GM21390 (cell line): ENCODE measurements around the gene RPS21.

Source experiments
- ATAC-seq: cut with Tn5 transposase; IDR thresholded peaks from one replicate; pipeline ENCODE4 v1.9.1; 2021; ENCODE audit not compliant: unreplicated experiment

RPS21 gene

DNA sequence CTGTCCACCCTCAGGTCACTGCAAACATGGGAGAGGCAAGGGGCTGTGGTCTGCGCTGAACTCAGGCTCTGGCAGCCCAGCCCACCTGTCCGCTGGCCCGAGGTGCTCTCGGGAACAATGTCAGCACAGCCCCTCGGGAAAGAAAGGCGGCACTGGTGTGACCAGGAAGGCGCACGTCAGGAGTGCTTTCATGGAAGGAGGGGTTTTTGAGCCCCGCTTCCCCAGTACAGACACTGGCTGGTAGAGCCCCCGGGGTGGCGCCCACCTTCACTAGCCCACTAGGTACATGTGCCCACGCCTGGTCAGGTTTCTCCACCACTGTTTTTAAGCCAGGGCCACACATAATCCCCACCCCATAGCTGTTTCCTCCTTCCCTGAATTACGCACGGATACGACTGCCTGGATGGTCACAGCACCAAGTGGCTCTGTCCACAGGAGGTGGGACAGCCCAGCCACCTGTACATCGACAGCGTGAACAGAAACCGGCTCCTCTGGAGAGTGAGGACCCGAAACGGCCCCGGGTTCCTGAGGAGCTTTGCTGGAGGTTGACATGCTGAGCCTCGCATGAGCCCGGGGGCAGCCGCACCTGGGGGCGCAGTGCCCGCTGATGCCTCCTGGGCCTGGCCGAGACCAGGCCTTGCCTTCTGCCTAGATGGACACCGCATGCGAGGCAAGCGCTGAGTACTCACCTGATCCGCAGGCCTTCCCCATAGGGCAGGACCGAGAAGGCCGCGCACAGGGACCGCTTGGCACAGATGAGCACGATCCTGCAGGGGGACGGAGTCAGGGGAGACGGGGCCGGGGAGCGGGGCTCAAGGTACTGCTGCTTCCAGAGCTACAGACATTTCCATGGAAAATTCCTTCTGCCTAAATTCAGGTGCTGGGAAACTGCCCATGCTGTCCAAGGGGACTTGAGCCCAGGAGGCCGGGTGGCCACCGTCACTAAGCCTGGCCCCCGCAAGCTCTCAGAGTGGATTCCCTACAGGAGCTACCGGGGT, 7.6 kb downstream of the RPS21 start:
- ATAC-seq: no peak

DNA sequence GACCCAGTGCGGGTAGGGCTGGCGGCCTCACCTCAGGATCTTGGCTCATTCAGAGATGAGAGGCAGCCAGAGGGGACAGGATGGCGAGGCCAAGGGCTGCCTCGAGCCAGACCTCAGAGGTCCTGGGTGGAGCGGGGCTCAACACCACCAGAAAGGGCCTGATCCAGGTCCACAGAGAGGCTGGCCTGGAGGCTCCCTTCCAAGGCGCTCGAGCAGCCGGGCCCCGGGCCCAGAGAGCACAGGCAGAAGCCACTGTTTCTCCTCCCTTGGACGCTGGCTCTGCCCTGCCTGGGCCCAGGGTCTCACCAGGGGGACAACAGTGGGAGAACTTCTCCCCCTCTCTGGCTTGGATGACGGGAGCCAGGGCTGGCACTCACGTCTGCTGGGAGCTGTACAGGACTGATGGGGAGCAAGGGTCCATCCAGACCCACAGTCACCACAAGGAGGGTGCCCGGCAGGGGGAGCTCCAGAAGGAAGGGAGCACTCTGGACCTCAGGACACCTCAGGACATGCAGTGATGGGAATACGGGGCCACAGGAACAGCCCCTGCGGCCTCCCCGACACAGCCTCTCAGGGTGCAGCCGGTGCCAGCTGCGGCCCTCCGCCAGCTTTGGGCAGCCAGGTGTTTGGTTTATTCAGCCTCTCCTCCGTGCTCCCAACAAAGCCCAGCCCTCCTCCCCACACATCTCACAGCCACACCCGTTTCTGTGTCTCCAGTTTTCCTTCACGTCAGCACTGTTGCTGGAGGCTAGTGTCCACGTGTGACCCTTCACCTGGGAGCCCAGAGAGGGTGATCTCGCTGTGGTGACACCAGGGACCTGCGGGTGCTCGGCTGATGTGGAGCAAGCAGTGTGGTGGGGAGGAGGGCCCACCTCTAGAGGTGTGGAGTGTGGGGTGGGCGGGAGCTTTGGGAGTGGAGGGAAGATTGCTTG, 8.7 kb downstream of the RPS21 start:
- ATAC-seq: no peak

DNA sequence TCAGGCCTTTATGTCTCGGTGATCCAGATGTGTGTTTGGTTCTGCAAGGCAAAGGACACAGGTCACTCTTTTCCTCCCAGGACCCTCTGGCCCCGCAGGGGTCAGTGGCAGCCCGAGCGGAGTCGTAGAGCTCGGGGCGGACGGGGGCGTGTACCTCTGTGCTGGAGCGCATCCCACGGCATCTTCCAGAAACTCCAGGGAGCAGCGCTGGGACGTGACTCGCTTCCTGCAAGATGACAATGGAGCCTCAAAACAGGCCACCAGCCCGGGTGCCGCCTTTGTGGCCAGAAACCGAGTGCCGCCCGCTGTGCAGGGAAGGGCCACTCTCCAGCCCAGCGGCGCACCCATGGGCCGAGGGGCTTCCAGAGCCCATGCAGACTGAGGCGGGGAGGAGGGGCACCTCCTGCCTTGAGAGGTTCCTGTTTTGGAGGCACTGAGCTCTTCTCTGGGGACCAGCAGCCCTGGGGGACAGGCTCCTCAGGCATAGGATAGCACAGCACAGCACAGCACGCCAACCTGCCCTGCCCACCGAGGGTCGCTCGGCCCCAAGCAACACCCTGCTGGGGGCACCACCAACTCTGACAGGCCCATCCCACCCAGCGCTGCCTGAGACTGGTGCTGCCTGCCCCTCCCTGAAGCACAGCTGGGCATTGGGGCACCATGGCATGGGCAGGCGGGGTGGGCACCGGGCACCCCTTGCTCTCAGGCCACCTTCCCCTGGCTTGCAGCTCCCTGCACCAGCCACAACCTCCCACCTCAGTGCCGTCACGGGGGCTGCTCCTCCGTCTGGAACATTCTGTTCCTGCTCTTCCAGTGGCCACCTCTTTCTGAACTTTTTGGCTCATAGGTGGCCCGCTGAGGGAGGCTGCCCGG, 9.7 kb downstream of the RPS21 start:
- no peak for ATAC-seq

DNA sequence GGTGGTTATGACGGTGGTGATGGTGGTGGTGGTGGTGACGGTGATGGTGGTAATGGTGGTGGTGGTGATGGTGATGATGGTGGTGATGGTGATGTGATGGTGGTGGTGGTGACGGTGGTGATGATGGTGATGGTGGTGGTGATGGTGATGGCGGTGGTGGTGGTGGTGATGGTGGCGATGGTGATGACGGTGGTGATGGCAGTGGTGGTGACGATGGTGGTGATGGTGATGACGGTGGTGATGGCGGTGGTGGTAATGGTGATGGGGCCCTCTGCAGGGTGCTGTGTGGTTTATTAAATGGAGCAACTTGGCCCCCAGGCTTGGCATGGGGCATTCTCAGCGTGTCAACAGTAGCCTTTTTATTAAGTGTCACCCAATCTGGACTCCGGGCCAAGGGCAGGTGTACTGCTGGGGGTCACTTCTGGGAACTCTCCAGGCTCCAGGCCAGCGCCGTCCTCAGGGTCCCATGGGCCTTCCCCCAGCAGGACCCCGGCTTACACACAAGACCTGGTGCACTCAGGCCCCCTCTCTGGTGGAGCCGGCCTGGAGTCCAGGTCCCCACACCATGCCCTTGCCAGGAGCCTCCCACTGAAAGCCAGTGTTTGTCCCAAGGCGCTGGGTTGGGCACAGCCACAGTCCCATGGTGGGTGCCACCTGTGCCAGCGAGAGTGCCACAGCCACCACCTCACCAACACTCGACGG, 11.4 kb downstream of the RPS21 start:
- ATAC-seq: no peak

DNA sequence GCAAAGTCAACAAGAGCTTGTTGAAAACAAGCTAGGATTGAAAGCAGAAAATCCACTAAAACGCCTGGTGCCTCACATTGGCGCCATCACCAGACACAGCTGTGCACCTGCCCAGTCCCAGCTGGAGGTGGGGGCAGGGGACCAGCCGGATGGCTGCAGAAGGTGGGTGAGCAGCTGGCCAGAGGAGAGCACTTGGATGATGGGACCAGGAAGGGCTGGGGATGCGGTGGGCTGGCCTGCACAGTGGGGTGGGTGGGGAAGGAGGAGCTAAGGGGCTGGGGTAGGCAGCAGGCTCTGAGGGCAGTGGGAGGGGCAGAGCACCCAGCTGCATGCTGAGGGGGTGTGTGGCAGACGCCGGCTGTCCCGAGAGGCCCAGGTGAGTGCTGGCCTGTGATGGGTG, 13.1 kb downstream of the RPS21 start:
- no peak for ATAC-seq

DNA sequence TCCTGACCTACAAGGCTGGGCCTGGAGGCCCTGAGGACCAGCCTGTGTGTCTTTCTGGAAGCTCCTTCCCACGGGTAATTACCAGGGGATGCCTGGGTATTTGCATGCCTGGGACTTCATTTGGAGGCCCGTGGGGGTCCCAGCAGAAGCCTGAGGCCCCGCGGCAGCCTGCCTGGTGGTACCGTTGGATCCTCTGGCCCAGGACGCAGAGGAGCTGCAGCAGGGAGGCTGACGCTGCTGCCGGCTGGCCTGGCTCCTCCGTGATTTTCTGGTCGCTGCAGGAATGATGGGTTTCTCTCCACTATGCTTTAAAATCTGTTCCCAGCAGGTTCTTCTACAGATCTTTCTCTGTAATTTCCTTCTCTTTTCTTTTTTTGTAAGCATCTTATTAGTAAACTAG, 13.6 kb downstream of the RPS21 start:
- ATAC-seq: no peak

DNA sequence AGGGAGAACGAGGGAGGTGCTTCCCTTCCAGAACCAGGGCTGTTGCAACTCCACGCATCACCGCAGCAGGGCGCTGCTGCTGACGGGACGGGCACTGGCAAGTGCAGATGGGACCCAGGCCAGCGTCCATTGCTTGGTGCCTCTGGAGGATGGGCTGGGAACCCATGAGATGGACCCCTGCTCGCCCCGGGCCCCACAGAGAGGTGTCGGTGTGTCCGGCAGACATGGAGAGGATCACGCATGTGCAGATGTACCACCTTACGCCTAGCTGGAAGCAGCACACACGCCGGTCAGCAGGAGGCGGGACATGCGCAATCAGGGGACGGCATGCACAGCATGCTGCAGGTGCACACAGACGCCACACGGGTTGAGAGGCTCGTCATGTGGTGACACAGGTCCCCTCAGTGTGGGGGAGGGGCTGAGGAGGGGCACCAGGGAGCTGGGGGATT, 14.5 kb downstream of the RPS21 start:
- no peak for ATAC-seq

DNA sequence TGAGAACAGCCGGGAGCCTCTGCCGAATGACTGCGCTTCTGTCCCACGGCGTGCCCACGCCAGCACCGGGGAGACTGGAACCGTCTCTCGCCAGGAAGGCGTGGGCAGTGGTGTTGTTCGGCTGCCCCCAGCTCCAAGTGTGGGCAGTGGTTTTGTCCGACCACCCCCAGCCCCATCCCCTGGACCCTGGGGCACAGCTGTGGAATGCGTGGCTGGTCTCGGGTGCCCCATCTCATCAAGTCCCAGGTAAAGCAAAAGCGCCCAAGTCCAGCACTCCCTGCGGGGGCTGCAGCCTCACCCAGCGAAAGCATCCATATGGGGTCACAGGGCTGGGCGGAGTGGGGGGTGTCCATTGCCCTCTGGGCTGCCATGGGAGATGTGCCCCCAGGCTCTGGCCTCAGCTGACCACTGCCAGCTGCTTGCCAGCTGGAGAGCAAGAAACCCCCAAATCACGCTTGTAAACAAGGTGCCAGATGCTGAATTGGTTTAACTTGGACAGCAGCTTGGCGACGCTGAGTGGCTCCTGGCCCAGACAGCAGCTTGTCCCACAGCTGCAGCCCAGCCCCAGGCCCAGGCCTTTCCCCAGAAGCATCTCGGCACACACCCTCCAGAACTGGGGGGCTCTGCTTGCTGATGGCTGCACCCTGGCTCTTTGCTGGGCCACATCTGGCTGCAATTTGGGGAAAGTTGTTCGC, 15.7 kb downstream of the RPS21 start:
- no peak for ATAC-seq

DNA sequence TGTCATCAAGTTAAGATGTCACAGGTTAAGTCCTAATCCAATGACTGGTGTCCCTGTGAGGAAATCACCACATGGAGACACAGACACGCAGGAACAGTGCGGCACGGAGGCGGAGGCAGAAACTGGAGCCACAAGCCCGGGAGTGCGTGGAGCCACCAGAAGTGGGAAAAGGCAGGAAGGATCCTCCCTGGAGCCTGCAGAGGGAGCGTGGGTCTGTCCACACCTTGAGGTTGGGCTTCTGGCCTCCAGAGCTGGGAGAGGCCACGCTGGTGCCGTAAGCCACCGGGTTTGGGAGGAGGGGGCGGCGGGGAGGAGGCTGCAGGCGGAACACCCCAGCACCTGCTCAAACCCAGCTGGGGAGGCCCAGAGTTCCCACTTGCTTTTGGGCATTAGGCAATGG, 16.4 kb downstream of the RPS21 start:
- ATAC-seq: no peak

DNA sequence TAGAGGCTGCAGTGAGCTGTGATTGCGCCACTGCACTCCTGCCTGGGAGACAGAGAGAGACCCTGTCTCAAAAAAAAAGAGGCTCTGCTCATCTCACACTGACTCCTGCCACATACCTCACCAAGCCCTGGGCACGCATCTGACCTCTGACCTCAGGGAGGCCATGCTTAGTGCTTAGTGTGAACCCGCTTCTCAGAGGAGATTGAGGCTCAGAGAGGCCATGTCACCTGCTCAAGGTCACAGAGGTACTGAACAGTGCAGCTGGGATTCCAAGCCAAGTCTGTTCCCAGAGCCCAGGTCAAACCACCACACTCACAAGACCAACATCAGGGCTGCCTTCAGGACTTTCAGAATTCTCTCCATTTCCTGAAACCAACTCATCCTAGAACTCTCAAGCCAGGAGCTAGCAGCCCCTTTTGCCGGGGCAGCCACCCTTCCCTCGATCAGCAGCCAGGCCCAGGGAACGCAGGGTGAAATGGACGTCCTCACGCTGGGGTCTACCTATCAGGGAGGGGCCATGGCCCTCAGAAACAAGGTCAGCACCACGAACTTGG, 17.3 kb downstream of the RPS21 start:
- ATAC-seq: no peak

DNA sequence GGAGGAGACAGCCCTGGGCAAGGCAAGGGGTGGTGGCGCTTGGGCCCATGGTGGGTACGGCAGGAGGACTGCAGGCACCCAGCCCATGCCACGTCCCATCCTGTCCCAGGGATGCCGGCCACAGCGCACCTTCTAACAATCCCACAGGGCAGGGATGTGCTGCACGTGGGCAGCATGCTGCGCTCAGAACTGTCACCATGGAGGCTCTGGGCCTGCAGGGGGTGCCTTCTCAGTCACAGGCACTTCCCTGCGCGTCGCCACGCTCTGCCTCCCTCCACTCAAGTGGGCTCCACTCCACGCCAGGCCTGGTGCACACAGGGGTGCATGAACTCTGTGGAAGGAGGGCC, 17.8 kb downstream of the RPS21 start:
- ATAC-seq: no peak

DNA sequence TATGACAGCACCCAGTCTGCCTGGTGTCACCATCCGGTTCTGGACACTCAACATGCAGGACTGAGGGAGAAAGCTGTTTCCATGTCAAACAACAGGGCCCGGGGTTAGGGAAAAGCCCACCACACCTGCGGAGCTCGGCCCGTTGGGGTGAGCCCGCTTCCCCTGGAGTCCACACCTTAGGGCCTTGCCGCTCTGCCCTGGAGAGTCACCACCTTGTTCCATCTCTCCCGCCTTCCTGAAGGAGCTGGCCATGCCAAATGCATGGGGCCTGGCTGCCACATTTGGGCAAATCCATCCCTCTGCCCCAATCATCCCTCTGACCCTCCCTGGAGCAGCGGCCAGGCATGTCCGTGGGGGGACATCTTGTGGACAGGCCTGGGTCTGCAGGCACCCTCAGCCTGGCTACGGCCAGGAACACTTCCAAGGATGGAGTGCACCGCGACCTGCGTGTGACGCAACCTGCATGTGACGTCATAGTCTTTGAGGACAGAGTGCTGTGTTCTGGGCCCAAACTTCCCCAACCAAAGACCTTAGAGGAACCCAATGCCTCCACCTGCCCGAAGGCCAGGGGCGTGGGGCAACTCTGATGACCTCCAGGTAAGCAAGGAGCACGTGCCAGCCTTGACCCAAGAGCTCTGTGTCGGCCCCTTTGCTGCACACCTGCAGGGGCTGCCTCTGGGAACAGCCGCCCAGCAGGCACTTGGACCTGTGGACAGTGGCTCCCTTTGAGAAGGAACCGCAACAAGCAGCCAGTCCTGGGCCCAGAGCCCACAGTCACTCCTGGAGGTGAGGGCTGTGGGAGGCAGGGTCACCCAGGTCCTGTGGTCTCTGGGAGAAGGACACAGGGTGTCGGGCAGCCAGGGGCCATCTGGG, 18.4 kb downstream of the RPS21 start:
- ATAC-seq: no peak

DNA sequence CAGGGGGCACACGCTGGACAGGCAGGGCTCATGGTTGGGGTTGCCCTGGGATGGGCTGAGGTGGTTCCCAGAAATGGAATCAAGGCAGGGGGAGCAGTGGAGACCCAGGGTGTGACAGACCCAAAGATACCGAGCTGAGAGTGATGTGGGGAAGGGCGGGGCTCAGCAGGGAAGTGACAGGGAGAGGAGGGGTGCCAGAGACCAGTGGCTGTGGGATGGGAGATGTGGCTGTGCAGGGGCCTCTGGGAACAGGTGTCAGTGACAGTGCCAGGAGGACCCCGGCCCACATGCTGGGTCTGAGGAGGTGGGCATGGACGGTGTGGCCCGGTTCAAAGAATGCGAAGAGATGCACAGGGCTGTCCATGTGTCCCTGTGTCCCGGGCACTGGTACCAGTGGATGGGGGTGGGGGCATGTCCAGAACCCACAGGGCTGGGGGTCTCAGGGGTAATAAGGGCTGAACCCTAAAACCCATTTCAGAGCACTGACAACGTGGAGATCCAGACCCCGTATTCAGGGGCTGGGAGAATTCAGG, 19.1 kb downstream of the RPS21 start:
- ATAC-seq: no peak

DNA sequence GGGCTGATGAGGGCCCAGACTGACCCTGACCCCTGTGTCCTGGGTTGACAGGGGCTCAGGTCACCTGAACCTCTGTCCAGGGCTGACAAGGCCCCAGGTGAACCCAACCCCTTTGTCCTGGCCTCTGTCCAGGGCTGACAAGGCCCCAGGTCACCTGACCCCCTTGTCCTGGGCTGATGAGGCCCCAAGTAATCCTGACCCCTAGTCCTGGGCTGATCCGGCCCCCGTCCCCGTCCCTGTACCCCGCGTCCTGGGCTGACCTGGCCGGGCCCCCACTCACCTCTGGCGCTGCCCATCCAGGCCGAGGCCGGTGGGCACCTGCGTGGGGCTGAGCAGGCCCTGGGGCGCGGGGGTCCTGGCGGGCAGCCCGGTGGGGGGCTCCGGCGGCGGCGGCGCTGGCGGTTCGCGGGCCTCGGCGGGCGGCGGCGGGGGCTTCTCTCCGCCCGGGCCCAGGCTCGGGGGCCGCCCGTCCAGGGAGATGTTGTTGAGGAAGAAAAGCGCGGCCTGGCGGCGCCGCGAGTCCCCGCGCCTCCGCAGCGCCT, 19.8 kb downstream of the RPS21 start:
- ATAC-seq: no peak

DNA sequence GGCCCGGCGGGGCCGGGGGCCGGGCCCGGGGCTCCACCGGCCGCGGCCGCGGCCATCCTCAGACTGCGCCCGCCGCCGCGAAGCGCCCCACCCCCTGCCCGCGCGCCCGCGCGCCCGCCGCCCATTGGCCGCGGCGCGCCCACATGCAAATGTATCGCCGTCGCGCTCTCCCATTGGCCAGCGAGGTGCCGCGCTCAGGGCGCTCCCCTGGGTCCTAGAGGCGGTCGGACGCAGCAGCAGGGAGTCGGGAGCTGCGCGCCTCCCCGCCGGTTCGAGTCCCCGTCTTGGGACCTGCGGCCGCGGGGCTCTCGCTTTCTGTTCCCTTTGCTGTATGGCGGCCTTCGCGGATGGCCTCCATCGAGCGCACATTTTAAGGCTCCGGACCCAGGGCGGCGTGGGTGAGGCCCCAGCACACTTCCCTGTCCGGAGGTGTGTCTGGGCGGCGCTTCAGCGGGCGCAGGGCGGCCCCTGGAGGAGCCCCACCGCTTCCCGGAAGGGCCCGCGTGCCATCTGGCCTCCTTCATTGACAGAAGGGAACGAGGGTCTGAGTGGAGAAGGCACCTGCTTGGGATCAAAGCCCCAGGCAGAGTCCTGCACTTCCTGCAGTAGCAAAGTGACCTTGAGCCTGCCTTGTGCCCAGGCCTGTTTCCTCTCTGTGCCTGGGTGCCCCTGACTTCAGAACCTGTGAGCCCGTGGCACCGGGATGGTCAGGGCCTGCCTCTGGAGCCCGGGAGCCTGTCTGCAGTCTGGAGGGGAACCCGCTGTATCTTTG, 20.5 kb downstream of the RPS21 start, which contains the start of gene CABLES2:
Gene CABLES2, minus strand, starts transcription at position 65 of the 772 bp plus-strand sequence. Its CDS starts 9 bp downstream, at position 56.
- peak; percentile 79 for ATAC-seq

DNA sequence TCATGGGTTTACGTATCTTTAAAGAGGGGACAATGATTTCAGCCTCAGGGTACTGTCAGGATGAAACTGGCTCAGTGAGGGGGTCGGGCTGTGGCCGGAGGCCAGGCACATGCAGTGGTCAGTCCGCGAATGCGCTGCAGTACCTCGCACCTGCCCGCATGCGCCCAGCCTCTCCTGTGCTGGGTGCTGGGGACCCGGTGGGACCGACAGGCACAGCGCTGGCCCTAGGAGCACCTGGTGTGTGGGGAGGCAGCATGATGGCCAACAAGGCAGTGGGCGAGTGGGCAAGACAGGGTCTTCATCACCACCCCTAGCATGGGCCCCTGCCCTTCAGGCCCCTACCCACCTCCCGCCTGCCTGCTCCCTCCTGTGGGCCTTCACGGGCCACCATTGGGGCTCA, 21.2 kb downstream of the RPS21 start:
- ATAC-seq: no peak

DNA sequence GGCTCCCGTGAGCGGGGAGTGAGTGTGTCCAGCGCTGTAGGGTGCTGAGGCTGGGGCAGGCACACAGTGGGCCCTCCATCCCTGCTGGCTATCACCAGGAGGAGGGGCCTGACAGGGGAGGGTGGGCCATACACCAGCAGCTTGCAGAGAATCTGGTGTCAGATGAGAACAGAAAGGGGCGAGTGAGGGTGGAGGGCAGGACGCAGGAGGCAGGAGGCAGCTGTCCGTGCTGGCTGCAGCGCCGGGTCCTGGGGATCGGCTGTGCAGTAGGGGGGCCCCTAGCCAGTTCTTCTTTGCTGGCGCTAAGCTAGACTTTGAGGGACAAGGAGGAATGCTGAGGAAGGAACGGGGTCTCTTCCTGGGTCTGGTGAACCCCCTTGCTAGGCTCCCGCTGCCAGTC, 21.7 kb downstream of the RPS21 start:
- ATAC-seq: no peak
